ENCODE measurements around the gene KIF5B. TPM values are rescaled to one million over a fixed set of nuclear protein-coding genes. Genes with fewer than 3 reads are reported as not detected.
"Not testable (repeated sequence)": the region's sequence is repeated elsewhere in the genome, so short reads cannot be mapped to it uniquely, and the experiment has no call there.

KIF5B gene
- total and polyA plus RNA-seq, 2 of the 4 experiments (the other 2 are of a cell fraction) = 33.5 to 68.5 TPM

DNA sequence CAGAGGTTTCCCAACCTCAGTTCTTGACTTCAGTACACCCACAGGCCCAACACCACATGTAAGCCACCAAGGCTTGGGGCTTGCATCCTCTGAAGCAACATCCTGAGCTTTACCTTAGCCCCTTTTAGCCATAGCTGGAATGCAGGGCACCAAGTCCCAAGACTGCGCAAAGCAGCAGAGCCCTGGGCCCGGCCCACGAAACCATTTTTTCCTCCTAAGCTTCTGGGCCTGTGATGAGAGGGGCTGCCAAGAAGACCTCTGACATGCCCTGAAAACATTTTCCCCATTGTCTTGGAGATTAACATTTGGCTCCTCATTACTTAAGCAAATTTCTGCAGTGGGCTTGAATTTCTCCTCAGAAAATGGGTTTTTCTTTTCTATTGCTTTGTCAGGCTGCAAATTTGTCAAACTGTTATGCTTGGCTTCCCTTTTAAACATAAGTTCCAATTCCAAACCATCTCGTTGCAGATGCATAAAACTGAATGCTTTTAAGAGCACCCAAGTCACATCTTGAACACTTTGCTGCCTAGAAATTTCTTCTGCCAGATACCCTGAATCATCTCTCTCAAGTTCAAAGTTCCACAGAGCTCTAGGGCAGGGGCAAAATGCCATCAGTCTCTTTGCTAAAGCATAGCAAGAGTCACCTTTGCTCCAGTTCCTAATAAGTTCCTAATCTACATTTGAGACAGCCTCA, 42.5 kb upstream of the KIF5B start:
- H3K9me3 ChIP-seq (ENCODE audit: control insufficient read depth, insufficient read depth, low read length); H4K5ac ChIP-seq (ENCODE audit: low read depth, low read length); DNase-seq; H3K23ac ChIP-seq (ENCODE audit: low read depth, low read length); H3K27ac ChIP-seq (ENCODE audit: insufficient read depth, low read length); H2AK9ac ChIP-seq (replicated peaks; ENCODE audit: low read depth, low read length, poor library complexity); BruUV-seq (replicated peaks); dilution Hi-C loops (cut with HindIII; ENCODE audit: low sequenced_read_pairs, unreplicated experiment); H4K20me1 ChIP-seq (ENCODE audit: insufficient read depth, low read length); H3K4me2 ChIP-seq (ENCODE audit: low read depth, low read length); ATAC-seq (ENCODE audit: low read depth); H3K14ac ChIP-seq (replicated peaks; ENCODE audit: low read depth, low read length); H3K36me3 ChIP-seq (ENCODE audit: control insufficient read depth, insufficient read depth, low read length); H2BK120ac ChIP-seq (ENCODE audit: low read depth, low read length); CTCF ChIA-PET; H3K4me1 ChIP-seq (ENCODE audit: control insufficient read depth, insufficient read depth, low read length); H2AK5ac ChIP-seq (ENCODE audit: low read depth, low read length); H2AFZ ChIP-seq (replicated peaks; ENCODE audit: low read length, poor library complexity); H3K9ac ChIP-seq (ENCODE audit: low read depth, low read length); H4K8ac ChIP-seq (ENCODE audit: low read depth in 2 of 2, low read length in 2 of 2); H3K4me3 ChIP-seq (ENCODE audit: insufficient read depth, low read depth, low read length); H3K56ac ChIP-seq (ENCODE audit: extremely low read depth, insufficient read depth, low read length); H3K9me1 ChIP-seq (ENCODE audit: insufficient read depth, low read length); H3K79me1 ChIP-seq (ENCODE audit: low read depth in 1 of 2, low read length in 2 of 2); H3K4ac ChIP-seq (ENCODE audit: low read depth, low read length); H2BK20ac ChIP-seq (ENCODE audit: low read depth, low read length); H4K91ac ChIP-seq (ENCODE audit: insufficient read depth, low read depth, low read length); intact Hi-C loops (cut with micrococcal nuclease); POLR2A ChIA-PET (ENCODE audit: unreplicated experiment); H3K18ac ChIP-seq (ENCODE audit: low read depth, low read length); H2BK5ac ChIP-seq (ENCODE audit: low read depth, low read length, poor library complexity, severe bottlenecking); H2BK15ac ChIP-seq (ENCODE audit: low read depth, low read length); H3K27me3 ChIP-seq (ENCODE audit: control insufficient read depth, insufficient read depth, low read length); in situ Hi-C loops (cut with MboI; ENCODE audit: low sequenced_read_pairs): not testable (repeated sequence)
- 11% methylated on average over 1 of the region's 4 CpGs; no CpG with 5 or more reads in 1 of the 2 experiments for WGBS, 2 experiments (ENCODE audit: extremely low coverage in 2 of 2, insufficient read length in 1 of 2)
